H1 (cell line): Measurements from ENCODE around the gene DBR1. TPM values are rescaled to one million over a fixed set of nuclear protein-coding genes. Genes with fewer than 3 reads are reported as not detected.

Experiments used
- BCL11A ChIP-seq, 2 experiments: IDR thresholded peaks; one replicate each; pipeline ENCODE4 v1.6.1; 2011; ENCODE audit warnings: low read depth in 2 of 2, low read length in 2 of 2, mild to moderate bottlenecking in 2 of 2
- polyA plus RNA-seq, 7 experiments: library from polyadenylated mRNA; depleted of rRNA in 3 of 7; stranded (reverse) in 5 of 7; unstranded in 2 of 7; fragments of >200 nt in 5 of 7; fragments of 200-250 nt in 2 of 7; gene quantifications; 1 replicate in 5 of 7; 2 replicates in 1 of 7; 4 replicates in 1 of 7; pipeline versions ENCODE4 v1.2.1 to v1.2.3, GENCODE V29; 2011 to 2013; ENCODE audit warnings: missing spikeins in 2 of 7, mixed read lengths in 2 of 7
- total RNA-seq: library from RNA; stranded (reverse); fragmentation: NEBNext Ultra II Directional; extraction: Animal tissue kit (Norgen Biotek cat#: 25700); gene quantifications from 2 replicates; pipeline ENCODE4 v1.2.1, GENCODE V29; 2021
- TF ChIP-seq, protein P1 (sequence below): fragments of 300-600 bp; sonication (generic); IDR thresholded peaks from 2 replicates; pipeline ENCODE4 v1.7.1; 2012; ENCODE audit warnings: low read length, moderate library complexity, mild to moderate bottlenecking, inconsistent platforms; ENCODE audit not compliant: insufficient replicate concordance

DBR1 gene
- total and polyA plus RNA-seq, 2 of the 8 experiments (the other 6 are each of a cell fraction or from before 2014, with no cell fraction given): 10.1 to 18.3 TPM

DNA sequence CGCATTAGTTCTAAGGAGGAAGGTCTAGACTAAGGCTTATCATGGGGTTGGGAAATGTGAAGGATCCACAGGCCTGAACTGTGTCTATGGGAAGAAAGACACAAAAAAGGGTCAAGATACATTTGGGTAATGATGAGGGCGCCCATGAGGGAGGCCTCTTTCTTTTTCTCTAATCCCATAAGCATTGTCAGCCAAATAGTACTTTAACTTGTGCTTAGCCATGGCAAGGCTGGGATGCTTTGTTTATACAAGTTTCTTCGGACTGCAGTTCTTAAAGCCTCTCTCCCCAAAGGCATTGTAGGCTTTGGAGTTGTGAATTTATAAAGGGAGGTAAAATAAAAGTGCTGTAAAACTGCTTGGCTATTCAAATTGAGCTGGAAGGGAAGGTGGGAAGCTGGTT lies 35.8 kb upstream of the DBR1 start (continued):
- TF ChIP-seq, protein P1, sequence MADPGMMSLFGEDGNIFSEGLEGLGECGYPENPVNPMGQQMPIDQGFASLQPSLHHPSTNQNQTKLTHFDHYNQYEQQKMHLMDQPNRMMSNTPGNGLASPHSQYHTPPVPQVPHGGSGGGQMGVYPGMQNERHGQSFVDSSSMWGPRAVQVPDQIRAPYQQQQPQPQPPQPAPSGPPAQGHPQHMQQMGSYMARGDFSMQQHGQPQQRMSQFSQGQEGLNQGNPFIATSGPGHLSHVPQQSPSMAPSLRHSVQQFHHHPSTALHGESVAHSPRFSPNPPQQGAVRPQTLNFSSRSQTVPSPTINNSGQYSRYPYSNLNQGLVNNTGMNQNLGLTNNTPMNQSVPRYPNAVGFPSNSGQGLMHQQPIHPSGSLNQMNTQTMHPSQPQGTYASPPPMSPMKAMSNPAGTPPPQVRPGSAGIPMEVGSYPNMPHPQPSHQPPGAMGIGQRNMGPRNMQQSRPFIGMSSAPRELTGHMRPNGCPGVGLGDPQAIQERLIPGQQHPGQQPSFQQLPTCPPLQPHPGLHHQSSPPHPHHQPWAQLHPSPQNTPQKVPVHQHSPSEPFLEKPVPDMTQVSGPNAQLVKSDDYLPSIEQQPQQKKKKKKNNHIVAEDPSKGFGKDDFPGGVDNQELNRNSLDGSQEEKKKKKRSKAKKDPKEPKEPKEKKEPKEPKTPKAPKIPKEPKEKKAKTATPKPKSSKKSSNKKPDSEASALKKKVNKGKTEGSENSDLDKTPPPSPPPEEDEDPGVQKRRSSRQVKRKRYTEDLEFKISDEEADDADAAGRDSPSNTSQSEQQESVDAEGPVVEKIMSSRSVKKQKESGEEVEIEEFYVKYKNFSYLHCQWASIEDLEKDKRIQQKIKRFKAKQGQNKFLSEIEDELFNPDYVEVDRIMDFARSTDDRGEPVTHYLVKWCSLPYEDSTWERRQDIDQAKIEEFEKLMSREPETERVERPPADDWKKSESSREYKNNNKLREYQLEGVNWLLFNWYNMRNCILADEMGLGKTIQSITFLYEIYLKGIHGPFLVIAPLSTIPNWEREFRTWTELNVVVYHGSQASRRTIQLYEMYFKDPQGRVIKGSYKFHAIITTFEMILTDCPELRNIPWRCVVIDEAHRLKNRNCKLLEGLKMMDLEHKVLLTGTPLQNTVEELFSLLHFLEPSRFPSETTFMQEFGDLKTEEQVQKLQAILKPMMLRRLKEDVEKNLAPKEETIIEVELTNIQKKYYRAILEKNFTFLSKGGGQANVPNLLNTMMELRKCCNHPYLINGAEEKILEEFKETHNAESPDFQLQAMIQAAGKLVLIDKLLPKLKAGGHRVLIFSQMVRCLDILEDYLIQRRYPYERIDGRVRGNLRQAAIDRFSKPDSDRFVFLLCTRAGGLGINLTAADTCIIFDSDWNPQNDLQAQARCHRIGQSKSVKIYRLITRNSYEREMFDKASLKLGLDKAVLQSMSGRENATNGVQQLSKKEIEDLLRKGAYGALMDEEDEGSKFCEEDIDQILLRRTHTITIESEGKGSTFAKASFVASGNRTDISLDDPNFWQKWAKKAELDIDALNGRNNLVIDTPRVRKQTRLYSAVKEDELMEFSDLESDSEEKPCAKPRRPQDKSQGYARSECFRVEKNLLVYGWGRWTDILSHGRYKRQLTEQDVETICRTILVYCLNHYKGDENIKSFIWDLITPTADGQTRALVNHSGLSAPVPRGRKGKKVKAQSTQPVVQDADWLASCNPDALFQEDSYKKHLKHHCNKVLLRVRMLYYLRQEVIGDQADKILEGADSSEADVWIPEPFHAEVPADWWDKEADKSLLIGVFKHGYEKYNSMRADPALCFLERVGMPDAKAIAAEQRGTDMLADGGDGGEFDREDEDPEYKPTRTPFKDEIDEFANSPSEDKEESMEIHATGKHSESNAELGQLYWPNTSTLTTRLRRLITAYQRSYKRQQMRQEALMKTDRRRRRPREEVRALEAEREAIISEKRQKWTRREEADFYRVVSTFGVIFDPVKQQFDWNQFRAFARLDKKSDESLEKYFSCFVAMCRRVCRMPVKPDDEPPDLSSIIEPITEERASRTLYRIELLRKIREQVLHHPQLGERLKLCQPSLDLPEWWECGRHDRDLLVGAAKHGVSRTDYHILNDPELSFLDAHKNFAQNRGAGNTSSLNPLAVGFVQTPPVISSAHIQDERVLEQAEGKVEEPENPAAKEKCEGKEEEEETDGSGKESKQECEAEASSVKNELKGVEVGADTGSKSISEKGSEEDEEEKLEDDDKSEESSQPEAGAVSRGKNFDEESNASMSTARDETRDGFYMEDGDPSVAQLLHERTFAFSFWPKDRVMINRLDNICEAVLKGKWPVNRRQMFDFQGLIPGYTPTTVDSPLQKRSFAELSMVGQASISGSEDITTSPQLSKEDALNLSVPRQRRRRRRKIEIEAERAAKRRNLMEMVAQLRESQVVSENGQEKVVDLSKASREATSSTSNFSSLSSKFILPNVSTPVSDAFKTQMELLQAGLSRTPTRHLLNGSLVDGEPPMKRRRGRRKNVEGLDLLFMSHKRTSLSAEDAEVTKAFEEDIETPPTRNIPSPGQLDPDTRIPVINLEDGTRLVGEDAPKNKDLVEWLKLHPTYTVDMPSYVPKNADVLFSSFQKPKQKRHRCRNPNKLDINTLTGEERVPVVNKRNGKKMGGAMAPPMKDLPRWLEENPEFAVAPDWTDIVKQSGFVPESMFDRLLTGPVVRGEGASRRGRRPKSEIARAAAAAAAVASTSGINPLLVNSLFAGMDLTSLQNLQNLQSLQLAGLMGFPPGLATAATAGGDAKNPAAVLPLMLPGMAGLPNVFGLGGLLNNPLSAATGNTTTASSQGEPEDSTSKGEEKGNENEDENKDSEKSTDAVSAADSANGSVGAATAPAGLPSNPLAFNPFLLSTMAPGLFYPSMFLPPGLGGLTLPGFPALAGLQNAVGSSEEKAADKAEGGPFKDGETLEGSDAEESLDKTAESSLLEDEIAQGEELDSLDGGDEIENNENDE: peak; percentile 34
- TF ChIP-seq BCL11A (IDR thresholded peaks at IDR 0.05; ENCODE audit: low read depth in 2 of 2, low read length in 2 of 2): no peak
